ENCODE results near the gene TUBA1C.

The TUBA1C gene

GRCh38 chr12:49264873-49265792, at the start of gene TUBA1C:
Gene TUBA1C (plus strand): TSS chr12:49265082. CDS start chr12:49265182, 100 bp downstream.
- H3K4me3 ChIP-seq (ENCODE audit: low read depth, low read length), result peak within 1 kb of the TSS; percentile 83
- peak; percentile 97 for DNase-seq (ENCODE audit: low read depth)
- TF ChIP-seq CTCF (IDR thresholded peaks at IDR 0.05; ENCODE audit: insufficient read depth, low read depth, low read length, missing control alignments), result no peak

- TF ChIP-seq CTCF (IDR thresholded peaks at IDR 0.05; ENCODE audit: insufficient read depth, low read depth, low read length, missing control alignments), result no peak
- no peak for DNase-seq (ENCODE audit: low read depth)
Observed at GRCh38 chr12:49219417-49220026, 45.4 kb upstream of the TUBA1C start.

GRCh38 chr12:49220972-49221371, 43.9 kb upstream of the TUBA1C start:
- H3K4me3 ChIP-seq (ENCODE audit: low read depth, low read length), result no peak overlapping the region
- TF ChIP-seq CTCF (IDR thresholded peaks at IDR 0.05; ENCODE audit: insufficient read depth, low read depth, low read length, missing control alignments), result no peak
- no peak for DNase-seq (ENCODE audit: low read depth)

More at GRCh38 chr12:49219417-49220026, 45.4 kb upstream of the TUBA1C start:
- no peak overlapping the region for H3K4me3 ChIP-seq (ENCODE audit: low read depth, low read length)

GRCh38 chr12:49223122-49223521, 41.8 kb upstream of the TUBA1C start:
- TF ChIP-seq CTCF (IDR thresholded peaks at IDR 0.05; ENCODE audit: insufficient read depth, low read depth, low read length, missing control alignments), result no peak
- H3K4me3 ChIP-seq (ENCODE audit: low read depth, low read length), result no peak overlapping the region
- DNase-seq (ENCODE audit: low read depth), result no peak

- no peak overlapping the region for H3K4me3 ChIP-seq (ENCODE audit: low read depth, low read length)
- DNase-seq (ENCODE audit: low read depth), result no peak
- no peak for TF ChIP-seq CTCF (IDR thresholded peaks at IDR 0.05; ENCODE audit: insufficient read depth, low read depth, low read length, missing control alignments)
Observed at GRCh38 chr12:49223590-49224369, 41.1 kb upstream of the TUBA1C start.

- H3K4me3 ChIP-seq (ENCODE audit: low read depth, low read length), result no peak overlapping the region
- TF ChIP-seq CTCF (IDR thresholded peaks at IDR 0.05; ENCODE audit: insufficient read depth, low read depth, low read length, missing control alignments), result no peak
- DNase-seq (ENCODE audit: low read depth), result no peak
Observed at GRCh38 chr12:49225576-49226166, 39.2 kb upstream of the TUBA1C start.
